SKM-1 (cell line): ENCODE measurements around the gene ZNF283.

Experiments used
- DNase-seq: peaks from one replicate; lab custom pipeline; 2025; ENCODE audit not compliant: unreplicated experiment; lab: John Stamatoyannopoulos, UW

Gene ZNF283

DNA sequence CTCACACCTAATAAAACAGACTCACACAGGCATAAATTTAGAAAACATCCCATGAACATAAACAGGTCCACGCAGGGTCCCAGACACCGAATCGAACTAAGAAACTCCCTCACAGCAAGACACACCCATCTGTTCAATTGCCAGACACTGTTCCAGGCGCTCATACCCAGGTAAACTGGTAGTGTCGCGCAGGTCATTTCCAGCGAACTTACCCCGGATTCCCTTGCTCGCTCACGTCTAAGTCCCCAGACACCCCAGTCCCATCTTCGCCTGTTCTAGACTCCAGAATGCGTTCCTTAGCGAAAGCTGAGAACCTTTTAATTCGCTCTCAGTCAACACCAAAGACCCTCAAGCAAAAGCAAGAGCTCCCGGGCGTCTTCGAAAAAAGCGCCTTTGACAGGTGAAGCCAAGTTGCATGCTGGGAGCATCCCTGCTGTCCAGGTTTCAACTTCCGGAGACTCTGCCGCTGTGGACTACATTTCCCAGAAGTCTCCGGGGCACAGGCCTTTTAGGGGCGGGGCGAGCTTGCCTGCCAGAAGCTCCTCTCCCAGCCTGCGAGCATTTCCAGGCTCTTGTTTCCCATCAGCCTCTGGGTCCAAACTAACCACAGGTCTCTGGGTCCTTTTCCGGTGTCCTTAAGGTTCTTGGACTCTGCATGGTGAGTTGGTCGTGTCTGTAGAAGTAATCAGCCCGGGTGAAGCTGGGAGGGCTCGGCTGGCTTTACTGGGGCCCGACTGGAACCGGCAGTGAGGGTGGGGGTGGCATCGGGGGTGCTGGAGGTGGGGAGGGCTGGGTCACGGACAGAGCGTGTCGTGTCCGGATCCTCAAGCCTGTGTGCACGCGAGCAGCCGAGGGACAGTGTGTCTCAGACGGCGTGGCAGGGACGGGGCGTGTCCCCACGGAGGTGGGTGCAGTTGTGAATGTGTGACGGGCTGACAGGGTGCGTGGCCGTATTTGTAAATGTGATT, at the start of gene ZNF283:
Gene ZNF283 (plus strand): TSS at position 535 of the 968 bp plus-strand sequence. CDS start 6,184 bp downstream, outside the sequence.
- peak; percentile 14 for DNase-seq

GRCh38 chr19:43778651-43779050, 48.5 kb upstream of the ZNF283 start:
- DNase-seq: no peak

DNA sequence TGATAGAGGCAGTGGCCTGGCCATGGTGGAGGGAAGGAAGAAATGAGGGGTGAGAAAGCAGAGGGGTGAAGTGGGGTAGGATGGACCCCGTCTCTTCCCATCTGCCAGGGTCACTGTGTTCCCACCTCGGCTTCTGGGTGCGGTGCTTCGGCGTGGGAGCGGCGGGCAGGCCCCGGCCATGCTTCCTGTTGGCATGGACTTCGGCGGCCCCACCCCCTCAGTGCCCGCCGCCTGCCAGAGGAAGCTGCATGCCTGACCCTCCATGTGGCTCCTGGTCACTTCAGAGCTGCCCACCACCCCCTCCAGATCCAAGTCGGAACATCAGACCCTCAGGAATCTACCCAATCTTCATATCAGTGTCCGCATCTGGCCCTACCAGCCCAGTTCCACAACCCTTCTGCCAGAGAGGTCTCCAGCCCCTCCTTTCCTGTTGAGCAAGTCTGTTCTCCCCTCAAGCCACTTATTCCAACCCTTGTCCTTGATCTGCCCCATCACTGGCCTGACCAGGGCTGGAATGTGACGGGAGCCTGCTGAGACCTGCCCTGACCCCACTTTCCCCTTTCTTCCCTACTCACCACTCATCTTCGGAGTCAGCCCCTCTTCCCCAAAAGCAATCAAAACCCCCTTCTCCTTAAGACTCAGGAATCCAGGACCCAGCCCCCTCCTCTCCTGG, 47.8 kb upstream of the ZNF283 start:
- DNase-seq: no peak

- DNase-seq: no peak
Measured at GRCh38 chr19:43779820-43780219, 47.3 kb upstream of the ZNF283 start.

DNA sequence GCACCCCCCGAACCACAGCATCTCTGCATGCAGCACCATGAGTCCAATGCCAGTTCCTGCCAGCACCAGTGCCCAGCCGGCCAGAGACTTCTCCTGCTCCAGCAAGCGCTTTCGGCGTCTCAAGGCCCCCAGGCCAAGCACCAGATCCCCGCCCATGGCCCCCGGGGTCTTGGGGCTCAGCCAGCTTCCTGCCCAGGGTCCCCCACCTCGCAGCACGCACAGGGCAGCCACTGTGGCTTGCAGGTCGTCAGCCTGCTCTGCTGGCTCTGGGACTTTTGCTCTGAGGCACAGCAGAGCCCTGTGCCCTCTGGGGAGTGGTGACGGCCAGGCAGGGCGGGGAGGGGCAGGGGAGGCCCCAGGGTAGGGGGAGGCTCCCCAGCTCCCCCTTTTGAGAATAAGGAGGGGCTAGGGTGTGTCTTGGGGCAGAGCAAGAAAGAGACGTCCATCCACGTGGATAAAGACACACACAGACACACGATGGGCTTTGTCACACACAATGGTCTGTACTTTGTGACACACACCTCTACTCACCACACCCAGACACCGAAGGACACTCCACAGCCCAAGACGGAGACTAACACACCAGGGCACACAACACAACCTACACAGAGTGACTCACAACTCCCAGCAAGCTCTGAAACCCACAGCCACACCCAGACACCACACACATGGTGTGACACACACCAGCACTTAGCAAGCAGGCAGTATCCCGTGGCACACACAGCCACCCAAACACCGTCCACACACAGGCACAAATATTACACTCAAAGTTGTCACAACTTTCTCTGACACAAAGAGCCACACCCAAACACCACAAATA, 46.2 kb upstream of the ZNF283 start, which contains the start of gene KCNN4:
Gene KCNN4 (minus strand): TSS at position 268 of the 820 bp plus-strand sequence. CDS start 112 bp downstream, at position 156.
- DNase-seq: no peak

- no peak for DNase-seq
Measured at GRCh38 chr19:43781630-43782310, 45.4 kb upstream of the ZNF283 start.

GRCh38 chr19:43782311-43782660, 44.8 kb upstream of the ZNF283 start:
- DNase-seq: no peak

DNA sequence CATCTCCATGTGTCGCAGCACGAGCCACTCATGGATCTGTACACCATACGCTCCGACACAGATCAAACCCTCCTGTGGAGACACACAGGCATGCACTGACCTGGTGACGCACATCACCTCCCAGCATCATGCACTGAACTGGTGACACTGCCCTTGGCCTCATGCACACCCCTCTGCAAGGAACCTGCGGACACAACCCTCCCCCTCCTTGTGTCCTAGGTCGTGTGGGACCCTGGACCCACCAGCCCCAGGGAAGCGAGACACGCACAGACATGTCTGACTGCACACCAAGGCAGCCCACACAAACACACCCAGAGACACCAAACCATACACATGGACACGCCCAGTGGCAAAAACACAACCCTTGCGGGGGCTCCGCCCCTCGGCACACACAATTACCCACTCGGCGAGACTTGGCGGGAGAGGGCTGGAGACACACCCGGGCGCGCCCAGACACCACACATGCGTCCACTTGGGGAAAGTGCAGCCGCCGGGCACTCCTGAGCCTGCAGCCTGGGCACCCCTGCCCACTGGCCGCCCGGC, 44.4 kb upstream of the ZNF283 start:
- no peak for DNase-seq

DNA sequence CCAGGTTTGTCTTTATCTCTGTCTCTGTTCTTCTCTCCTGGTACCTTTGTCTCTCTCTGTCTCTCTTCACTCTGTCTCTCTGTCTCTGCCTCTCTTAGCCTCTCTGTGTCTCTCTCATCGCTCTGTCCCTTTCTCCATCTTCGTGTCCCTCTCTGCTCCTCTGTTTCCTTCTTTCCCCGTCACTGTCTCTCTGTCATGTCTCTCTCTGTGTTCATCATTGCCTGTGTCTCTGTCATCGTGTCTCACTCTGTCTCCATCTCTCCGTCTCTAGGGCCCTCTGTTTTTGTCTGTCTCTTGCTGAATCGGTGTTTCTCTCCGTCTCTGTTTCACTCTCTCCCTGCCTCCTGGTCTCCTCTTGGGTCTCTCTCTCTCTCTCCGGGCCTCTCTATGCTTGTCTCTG, 43.5 kb upstream of the ZNF283 start:
- no peak for DNase-seq

GRCh38 chr19:43784241-43784980, 42.7 kb upstream of the ZNF283 start:
- DNase-seq: no peak

- DNase-seq: peak; percentile 50
Measured at GRCh38 chr19:43784981-43785808, 41.9 kb upstream of the ZNF283 start.

GRCh38 chr19:43786665-43787064, 40.5 kb upstream of the ZNF283 start:
- DNase-seq: no peak

- no peak for DNase-seq
Measured at GRCh38 chr19:43789029-43789428, 38.1 kb upstream of the ZNF283 start.

DNA sequence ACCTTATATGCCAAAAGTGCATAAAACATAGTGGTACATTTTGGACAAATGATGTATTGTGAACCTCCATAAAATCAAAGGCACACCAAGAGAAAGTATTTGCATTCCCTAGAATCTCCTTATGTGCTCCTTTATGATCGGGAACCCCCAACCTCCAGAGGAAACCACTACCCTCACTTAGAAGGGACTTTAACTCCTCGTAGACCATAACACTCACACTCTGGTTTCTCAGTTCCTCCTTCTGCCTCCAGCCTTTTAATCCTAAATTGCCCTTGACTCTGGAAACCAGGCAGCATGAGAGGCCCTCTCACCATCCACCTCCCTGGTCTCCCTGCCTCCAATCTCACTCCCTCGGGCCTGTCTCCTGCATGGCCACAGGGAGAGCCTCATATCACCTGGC, 36.5 kb upstream of the ZNF283 start:
- DNase-seq: no peak

DNA sequence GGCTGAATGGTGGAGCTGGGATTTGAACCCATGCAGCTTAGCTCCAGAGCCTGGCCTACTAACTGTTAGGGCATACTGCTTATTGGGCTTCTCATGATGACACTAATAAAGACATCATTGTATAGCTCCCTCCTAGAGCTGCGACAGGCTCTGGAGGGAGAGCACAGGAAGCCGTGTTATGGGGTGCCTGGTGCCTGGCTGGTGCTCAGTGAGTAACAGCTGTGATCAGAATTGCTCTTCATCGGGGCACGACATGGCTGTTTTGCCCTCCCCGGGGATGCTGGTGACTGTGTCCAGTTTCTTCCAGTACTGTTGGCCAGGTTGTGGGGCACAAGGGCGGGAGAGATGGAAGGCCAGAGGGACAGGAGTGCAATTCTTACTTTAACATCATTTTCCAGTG, 30.0 kb upstream of the ZNF283 start:
- no peak for DNase-seq

- DNase-seq: no peak
Measured at GRCh38 chr19:43797556-43797955, 29.6 kb upstream of the ZNF283 start.

DNA sequence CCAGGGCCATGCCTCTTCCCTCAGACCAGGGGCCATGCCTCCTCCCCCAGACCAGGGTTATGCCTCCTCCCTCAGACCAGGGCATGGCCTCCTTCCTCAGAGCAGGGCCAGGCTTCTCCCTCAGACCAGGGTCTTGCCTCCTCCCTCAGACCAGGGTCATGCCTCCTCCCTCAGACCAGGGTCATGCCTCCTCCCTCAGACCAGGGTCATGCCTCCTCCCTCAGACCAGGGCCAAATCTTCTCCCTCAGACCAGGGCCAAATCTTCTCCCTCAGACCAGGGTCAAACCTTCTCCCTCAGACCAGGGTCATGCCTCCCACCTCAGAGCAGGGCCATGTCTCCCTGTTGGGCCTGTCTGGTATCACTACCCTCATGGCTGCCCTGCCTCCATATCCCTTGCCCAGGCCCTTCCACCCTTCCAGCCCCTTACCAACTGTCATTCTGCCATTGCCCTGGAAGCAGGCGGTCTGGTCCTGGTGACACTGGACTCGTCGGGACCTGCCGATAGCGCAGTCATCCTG, 29.0 kb upstream of the ZNF283 start:
- no peak for DNase-seq

- DNase-seq: no peak
Measured at GRCh38 chr19:43798546-43799409, 28.3 kb upstream of the ZNF283 start.
